ENCODE measurements around the gene MXRA8. TPM values are rescaled to one million over a fixed set of nuclear protein-coding genes. Genes with fewer than 3 reads are reported as not detected.

The MXRA8 gene
- total RNA-seq, 1 donor from 2014 or later: 0.16 TPM

DNA sequence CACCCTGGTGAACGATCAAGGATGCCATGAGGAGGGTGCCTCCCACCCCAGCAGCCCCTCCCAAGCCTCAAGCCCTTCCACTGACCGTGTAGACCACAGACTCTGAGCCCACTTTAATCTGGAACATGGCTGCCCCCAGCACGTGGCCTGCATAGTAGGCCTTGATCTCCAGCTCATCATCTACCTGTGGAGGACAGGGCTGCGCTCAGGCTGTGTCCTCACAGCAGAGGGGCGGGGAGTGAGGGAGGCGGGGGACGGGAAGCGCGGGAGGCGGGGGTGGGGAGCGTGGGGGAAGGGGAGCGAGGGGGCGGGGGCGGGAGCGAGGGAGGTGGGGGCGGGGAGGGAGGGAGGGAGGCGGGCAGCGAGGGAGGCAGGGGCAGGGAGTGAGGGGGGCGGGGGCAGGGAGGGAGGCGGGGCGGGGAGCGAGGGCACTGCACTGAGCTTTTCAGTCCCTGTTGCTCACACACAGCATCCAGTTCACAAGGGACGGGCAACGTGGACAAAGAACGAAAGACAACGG lies 42.9 kb downstream of the MXRA8 start:
- Mint-ChIP-seq H3K36me3 (ENCODE audit: low read depth) (peaks cover 56% of the 10 kb centered on the region), H3K27ac (no peak overlapping the region), H3K4me3 (no peak overlapping the region), H3K4me1 (no peaks in the 10 kb centered on the region), H3K27me3 (no peaks in the 10 kb centered on the region), H3K9me3 (no peaks in the 10 kb centered on the region)
- TF ChIP-seq, protein P1, sequence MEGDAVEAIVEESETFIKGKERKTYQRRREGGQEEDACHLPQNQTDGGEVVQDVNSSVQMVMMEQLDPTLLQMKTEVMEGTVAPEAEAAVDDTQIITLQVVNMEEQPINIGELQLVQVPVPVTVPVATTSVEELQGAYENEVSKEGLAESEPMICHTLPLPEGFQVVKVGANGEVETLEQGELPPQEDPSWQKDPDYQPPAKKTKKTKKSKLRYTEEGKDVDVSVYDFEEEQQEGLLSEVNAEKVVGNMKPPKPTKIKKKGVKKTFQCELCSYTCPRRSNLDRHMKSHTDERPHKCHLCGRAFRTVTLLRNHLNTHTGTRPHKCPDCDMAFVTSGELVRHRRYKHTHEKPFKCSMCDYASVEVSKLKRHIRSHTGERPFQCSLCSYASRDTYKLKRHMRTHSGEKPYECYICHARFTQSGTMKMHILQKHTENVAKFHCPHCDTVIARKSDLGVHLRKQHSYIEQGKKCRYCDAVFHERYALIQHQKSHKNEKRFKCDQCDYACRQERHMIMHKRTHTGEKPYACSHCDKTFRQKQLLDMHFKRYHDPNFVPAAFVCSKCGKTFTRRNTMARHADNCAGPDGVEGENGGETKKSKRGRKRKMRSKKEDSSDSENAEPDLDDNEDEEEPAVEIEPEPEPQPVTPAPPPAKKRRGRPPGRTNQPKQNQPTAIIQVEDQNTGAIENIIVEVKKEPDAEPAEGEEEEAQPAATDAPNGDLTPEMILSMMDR (IDR thresholded peaks at IDR 0.05): no peak
- ChIA-PET CTCF (no interaction called here), POLR2A (no interaction called here)
- no peak for ATAC-seq (ENCODE audit: low read depth)
- no peak for DNase-seq
- intact Hi-C loops (cut with micrococcal nuclease): no loop called here

DNA sequence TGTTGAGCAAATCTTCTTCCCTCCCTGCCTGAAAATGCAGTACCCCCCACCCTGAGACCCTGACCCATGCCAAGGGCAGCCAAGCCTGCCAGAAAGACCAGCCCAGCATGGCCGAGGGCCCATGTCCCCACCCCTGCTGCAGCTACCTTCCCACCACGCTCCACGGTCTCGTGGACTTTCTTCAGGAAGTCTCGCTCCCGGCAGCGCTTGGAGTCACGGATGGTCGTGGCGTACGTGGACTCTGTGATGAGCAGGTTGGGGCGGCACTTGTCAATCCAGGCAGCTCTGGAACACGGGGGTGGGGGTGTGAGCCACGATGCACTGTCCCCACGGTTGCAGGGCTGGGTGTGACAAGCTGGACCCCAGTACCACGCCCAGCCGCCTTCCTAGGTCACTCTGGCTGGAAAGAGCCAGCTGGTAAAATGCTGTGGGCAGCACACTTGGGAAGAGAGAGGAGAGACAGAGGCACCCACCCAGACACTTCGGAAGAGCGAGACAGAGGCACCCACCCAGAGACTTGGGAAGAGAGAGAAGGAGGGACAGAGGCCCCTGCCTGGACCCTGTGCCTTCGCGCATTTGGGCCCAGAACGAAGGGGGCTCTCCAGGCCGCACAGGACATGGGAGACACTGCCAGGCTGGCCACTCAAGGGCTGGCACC lies 43.5 kb downstream of the MXRA8 start:
- intact Hi-C loops (cut with micrococcal nuclease): no loop called here
- POLR2A ChIA-PET: no interaction called here
- Mint-ChIP-seq H3K9me3 (no peaks in the 10 kb centered on the region), H3K36me3 (ENCODE audit: low read depth) (peaks cover 51% of the 10 kb centered on the region), H3K4me3 (no peak overlapping the region), H3K4me1 (no peaks in the 10 kb centered on the region), H3K27ac (no peak overlapping the region), H3K27me3 (no peaks in the 10 kb centered on the region)
- CTCF ChIA-PET: no interaction called here
- ATAC-seq (ENCODE audit: low read depth) (no peak), DNase-seq (no peak)
- TF ChIP-seq, protein P1 (IDR thresholded peaks at IDR 0.05): no peak

DNA sequence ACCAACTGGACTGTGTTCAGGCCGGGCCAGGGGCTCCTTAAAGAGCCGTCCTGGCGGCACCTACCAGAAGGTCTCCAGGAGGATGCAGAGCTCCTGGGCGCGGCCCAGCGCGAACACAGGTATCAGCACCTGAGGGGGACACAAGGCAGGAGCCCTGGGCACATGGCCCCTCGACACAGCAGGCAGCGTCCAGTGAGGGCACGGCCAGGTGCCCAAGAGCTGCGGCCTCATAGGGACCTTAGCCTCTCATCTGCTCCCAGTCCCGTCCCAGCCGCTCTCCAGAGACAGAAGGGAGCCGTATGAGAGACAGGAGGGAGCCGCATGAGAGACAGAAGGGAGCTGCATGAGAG lies 44.1 kb downstream of the MXRA8 start:
- Mint-ChIP-seq H3K27me3 (no peaks in the 10 kb centered on the region), H3K4me3 (no peak overlapping the region), H3K27ac (no peak overlapping the region), H3K4me1 (peaks cover 5% of the 10 kb centered on the region), H3K36me3 (ENCODE audit: low read depth) (peaks cover 48% of the 10 kb centered on the region), H3K9me3 (no peaks in the 10 kb centered on the region)
- no peak for DNase-seq
- ChIA-PET CTCF (no interaction called here), POLR2A (no interaction called here)
- TF ChIP-seq, protein P1 (IDR thresholded peaks at IDR 0.05): no peak
- intact Hi-C loops (cut with micrococcal nuclease): no loop called here
- no peak for ATAC-seq (ENCODE audit: low read depth)

DNA sequence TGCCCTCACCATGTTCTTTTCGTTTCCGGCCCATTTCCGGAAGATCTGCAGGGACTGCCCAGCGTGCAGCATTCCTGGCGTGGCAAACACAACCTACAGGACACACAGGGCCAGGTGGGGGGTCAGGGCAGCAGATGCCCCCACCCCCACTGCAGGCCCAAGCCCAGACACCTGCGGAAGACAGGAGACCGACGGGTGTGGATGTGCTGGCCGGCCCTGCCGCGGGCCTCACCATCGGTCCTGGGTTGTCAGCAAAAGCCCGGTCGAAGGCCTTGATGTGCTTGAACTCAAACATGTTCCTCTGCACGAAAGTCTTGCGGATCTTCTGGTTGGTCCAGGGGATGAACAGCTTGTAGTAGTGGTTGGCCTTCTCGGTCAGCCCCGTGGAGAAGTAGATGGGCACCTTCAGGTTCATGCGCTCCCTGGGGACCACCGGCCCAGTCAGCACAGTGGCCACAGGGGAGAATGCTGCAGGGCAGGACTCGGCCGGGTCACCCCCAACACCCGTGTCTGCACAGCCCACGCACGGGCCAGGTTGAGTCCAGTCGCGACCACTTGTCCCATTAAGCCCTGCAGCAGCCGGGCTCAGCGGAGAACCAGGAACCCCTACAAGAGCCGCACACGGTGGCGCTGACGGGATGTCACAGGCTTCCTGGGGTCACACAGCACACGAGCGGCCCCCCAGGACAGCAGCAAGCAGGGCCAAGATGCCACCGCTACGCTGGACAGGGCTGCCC lies 44.7 kb downstream of the MXRA8 start:
- DNase-seq: no peak
- Mint-ChIP-seq H3K9me3 (no peaks in the 10 kb centered on the region), H3K4me1 (peaks cover 7% of the 10 kb centered on the region), H3K36me3 (ENCODE audit: low read depth) (peaks cover 42% of the 10 kb centered on the region), H3K4me3 (no peak overlapping the region), H3K27me3 (no peaks in the 10 kb centered on the region), H3K27ac (no peak overlapping the region)
- CTCF ChIA-PET: no interaction called here
- intact Hi-C loops (cut with micrococcal nuclease): no loop called here
- ATAC-seq (ENCODE audit: low read depth): no peak
- TF ChIP-seq, protein P1 (IDR thresholded peaks at IDR 0.05): no peak
- POLR2A ChIA-PET: no interaction called here

DNA sequence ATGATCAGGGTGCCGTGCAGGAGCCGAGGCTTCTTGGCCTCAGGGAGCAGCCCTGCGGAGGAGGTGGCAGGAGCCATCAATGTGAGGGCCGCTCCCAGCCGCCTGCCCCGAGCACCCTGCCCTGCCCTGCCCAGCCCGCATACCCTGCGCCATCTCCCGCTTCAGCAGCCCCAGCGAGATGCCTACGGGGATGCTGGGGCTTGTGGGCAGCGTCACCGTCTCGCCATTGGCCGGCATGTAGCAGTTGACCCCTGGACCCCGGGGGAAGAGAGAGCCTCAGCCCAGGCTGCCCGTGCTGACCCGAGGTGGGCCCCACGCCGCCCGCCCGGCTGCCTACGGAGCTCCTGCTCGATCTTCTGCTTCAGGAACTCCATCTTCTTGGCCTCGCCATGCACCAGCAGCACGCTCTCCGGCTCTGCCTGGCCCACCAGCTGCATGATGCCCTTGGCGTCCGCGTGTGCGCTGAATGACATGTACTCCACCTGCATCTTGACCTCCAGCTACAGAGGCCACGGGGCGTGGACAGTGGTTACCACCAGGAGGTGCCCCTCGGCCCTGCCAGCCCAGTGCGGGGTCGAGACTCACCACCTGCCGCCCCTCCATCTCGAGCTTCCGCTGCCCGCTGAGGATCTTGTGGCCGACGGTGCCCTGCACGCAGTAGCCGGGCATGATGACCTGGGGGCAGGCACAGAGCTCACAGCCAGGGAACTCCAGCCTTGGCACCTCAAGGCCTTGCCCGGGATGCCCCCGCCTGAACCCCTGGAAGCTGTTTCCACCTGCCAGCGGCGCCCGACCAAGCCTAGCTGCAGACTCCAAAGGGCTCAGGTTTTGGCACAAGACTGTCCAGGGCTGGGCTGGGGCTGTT lies 45.7 kb downstream of the MXRA8 start:
- POLR2A ChIA-PET: interaction anchor here (0.9 kb wide), 1 partner anchor 63 kb away, joined by 4 read pairs; no protein-coding TSS in a partner anchor
- intact Hi-C loops (cut with micrococcal nuclease): no loop called here
- H3K36me3 Mint-ChIP-seq (ENCODE audit: low read depth): peaks cover 39% of the 10 kb centered on the region

More for the DNA sequence above, 45.7 kb downstream of the MXRA8 start:
- no peak for DNase-seq
- Mint-ChIP-seq H3K27me3 (no peaks in the 10 kb centered on the region), H3K4me1 (peaks cover 7% of the 10 kb centered on the region), H3K4me3 (no peak overlapping the region), H3K27ac (no peak overlapping the region), H3K9me3 (no peaks in the 10 kb centered on the region)
- ATAC-seq (ENCODE audit: low read depth): no peak
- TF ChIP-seq, protein P1 (IDR thresholded peaks at IDR 0.05): no peak
- CTCF ChIA-PET: no interaction called here

Measured in activated B cell treated with CpG ODN at 0.5 μM for 24 hours (primary cell).